Measurements from ENCODE around the gene ARID4B.

DNA sequence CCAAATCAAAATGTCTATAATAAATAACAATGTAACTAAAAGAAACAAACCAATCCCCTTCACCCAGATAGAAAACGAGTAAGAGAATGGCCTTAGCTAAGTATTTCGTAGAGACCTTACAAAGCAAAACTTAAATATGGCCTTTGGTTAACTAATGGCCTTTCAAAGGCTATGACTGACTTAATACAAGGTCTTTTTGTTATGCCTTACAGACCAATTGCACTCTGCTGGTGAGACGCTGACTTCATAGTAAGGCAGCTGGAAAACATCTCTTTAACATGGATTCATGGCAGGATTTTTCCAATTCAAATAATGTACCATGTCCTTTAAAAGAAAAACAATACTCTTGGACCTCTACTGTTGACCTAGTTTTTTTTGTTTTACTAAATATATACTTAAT, 23.5 kb upstream of the ARID4B start:
- no peak for TF ChIP-seq CTCF (conservative IDR thresholded peaks at IDR 0.05; ENCODE audit: low read depth, low read length)
- TF ChIP-seq EZH2 (IDR thresholded peaks at IDR 0.05; ENCODE audit: low read length, unreplicated experiment), result no peak
